GM21423 (cell line): ENCODE measurements around the gene DDI1.

Experiments
- ATAC-seq: cut with Tn5 transposase; IDR thresholded peaks from one replicate; pipeline ENCODE4 v1.9.1; 2021; ENCODE audit warnings: mild to moderate bottlenecking, moderate library complexity; ENCODE audit not compliant: unreplicated experiment

Gene DDI1

DNA sequence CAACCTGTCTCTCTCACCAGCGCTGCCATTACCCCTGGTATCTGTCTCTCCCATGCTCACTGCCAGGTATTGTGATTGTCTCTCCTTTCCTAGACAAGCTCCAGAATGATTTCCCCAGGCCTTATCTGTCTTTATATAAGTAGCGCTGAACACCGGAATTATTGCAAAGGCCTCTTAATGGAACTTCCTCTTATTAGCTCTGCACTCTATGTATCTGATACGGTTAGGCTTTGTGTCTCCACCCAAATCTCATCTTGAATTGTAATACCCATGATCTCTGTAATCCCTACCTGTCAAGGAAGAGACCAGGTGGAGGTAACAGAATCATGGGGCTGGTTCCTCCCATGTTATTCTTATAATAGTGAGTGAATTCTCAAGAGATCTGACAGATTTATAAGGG, 39.3 kb downstream of the DDI1 start:
- ATAC-seq = no peak

DNA sequence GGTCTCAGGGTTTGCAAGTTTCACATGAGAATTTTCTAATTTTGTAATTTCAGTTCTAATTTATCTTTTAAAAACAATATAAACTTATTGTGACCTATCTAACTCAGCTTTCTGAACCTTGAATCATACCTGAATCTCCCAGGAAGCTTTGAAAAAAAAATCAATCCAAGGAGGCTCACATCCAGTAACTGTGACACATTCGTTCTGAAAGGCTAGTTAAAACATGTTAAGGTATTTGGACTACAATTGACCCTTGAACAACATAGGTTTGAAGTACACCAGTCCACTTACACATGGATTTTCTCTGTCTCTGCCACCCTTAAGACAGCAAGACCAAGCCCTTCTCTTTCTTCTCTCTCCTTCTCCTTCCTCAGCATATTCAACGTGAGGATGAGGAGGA, 40.0 kb downstream of the DDI1 start:
- no peak for ATAC-seq

DNA sequence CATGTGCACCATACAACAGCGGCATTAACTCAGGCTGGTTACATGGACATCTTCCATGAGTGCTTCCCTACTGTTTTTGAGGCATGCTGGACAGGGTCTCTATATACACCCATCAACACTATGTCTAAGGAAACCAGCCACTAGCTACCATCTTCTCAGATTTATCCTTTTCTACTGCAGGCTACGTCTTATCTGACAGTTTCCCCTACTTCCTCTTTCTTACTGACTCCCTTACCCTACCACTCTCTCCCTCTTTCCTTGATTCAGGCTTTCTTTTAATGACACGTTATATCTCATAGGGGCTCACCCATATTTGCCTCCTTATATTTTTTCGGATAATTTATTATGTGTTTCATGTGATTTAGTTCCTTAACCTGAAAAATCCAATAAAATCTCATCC, 41.8 kb downstream of the DDI1 start:
- no peak for ATAC-seq

DNA sequence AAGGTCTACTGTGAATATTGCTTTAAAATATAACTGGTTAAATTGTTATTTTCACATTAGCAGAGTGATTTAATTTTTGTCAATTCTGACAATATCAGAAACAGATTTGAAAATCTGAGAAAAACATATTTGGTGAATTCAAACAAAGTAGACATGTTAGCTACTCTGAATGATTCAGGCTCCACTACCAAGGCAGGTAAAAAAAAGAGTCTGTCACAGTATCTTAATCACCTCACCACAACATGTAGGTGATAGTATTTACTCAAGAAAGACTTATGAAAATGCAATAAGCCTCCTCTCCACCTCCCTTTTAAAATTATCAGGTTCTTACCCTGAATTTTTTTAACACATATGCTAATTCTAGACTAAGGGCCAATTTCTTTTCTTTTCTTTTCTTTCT, 42.6 kb downstream of the DDI1 start:
- ATAC-seq = no peak

DNA sequence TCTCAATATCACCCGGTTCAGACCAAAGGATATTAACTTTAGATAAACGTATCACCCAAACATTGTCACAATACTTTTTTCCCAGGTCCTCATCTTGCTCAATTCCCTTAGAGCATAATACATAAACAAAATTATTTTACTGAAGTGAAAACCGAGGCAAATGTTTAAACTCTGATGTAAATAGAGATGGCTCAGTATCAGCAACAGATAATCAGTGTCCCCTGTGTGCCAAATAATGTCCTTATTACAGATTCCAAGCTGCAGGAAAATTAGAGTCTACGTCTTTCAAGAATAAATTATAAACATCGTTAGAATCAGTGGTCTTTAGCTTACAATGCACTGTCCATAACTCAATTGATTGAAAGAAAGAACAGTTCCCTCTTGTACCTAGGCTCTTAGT, 50.2 kb downstream of the DDI1 start:
- ATAC-seq = no peak
